Putamen (tissue), 1 donor: ENCODE measurements around the gene TSC1.

Experiments used
- DNase-seq: peaks from one replicate; pipeline ENCODE4 v3.0.0-alpha.2; 2016; ENCODE audit warnings: low spot score

The TSC1 gene

GRCh38 chr9:132935026-132935425 is 9.4 kb downstream of the TSC1 start:
- no peak for DNase-seq

- DNase-seq, result no peak
Observed at GRCh38 chr9:132931178-132931735, 13.2 kb downstream of the TSC1 start.

GRCh38 chr9:132927704-132928103 is 16.7 kb downstream of the TSC1 start:
- DNase-seq, result no peak

GRCh38 chr9:132923346-132923902 is 21.0 kb downstream of the TSC1 start:
- no peak for DNase-seq

- no peak for DNase-seq
Observed at GRCh38 chr9:132919614-132920268, 24.7 kb downstream of the TSC1 start.

GRCh38 chr9:132914924-132915323 is 29.5 kb downstream of the TSC1 start:
- DNase-seq, result no peak

- no peak for DNase-seq
Observed at GRCh38 chr9:132912131-132912530, 32.3 kb downstream of the TSC1 start.

- DNase-seq, result no peak
Observed at GRCh38 chr9:132910376-132910775, 34.0 kb downstream of the TSC1 start.

- DNase-seq, result no peak
Observed at GRCh38 chr9:132909311-132909710, 35.1 kb downstream of the TSC1 start.

GRCh38 chr9:132908635-132909034 is 35.8 kb downstream of the TSC1 start:
- no peak for DNase-seq

GRCh38 chr9:132905726-132906125 is 38.7 kb downstream of the TSC1 start:
- no peak for DNase-seq

- DNase-seq, result no peak
Observed at GRCh38 chr9:132903574-132904492, 40.6 kb downstream of the TSC1 start.

- peak; percentile 77 for DNase-seq
Observed at GRCh38 chr9:132901858-132902831, 42.3 kb downstream of the TSC1 start.

- no peak for DNase-seq
Observed at GRCh38 chr9:132898051-132898450, 46.4 kb downstream of the TSC1 start.

- DNase-seq, result peak; percentile 85
Observed at GRCh38 chr9:132896906-132897305, 47.5 kb downstream of the TSC1 start.

- DNase-seq, result no peak
Observed at GRCh38 chr9:132896264-132896663, 48.2 kb downstream of the TSC1 start.

- no peak for DNase-seq
Observed at GRCh38 chr9:132894862-132895835, 49.3 kb downstream of the TSC1 start.

GRCh38 chr9:132894346-132894745 is 50.1 kb downstream of the TSC1 start:
- no peak for DNase-seq

- DNase-seq, result no peak
Observed at GRCh38 chr9:132892400-132892799, 52.0 kb downstream of the TSC1 start.

- DNase-seq, result no peak
Observed at GRCh38 chr9:132888151-132888550, 56.3 kb downstream of the TSC1 start.
